H1 (cell line): ENCODE data around the gene ZNRF2. TPM values are rescaled to one million over a fixed set of nuclear protein-coding genes. Genes with fewer than 3 reads are reported as not detected.

ENCODE experiments used
- POLR2AphosphoS5 ChIP-seq: IDR thresholded peaks from 2 replicates; pipeline ENCODE4 v1.6.1; 2011; ENCODE audit warnings: low read depth, low read length
- polyA plus RNA-seq, 7 experiments: library from polyadenylated mRNA; depleted of rRNA in 3 of 7; stranded (reverse) in 5 of 7; unstranded in 2 of 7; fragments of >200 nt in 5 of 7; fragments of 200-250 nt in 2 of 7; gene quantifications; 1 replicate in 5 of 7; 2 replicates in 1 of 7; 4 replicates in 1 of 7; pipeline versions ENCODE4 v1.2.1 to v1.2.3, GENCODE V29; 2011 to 2013; ENCODE audit warnings: missing spikeins in 2 of 7, mixed read lengths in 2 of 7
- total RNA-seq: library from RNA; stranded (reverse); fragmentation: NEBNext Ultra II Directional; extraction: Animal tissue kit (Norgen Biotek cat#: 25700); gene quantifications from 2 replicates; pipeline ENCODE4 v1.2.1, GENCODE V29; 2021

The ZNRF2 gene
- total and polyA plus RNA-seq, 2 of the 8 experiments (the other 6 are each of a cell fraction or from before 2014, with no cell fraction given), result 2.9 to 16.2 TPM

- no peak for TF ChIP-seq POLR2AphosphoS5
Measured at GRCh38 chr7:30251708-30252329, 32.6 kb upstream of the ZNRF2 start (continued).
